ENCODE results near the gene ISYNA1. TPM values are rescaled to one million over a fixed set of nuclear protein-coding genes. Genes with fewer than 3 reads are reported as not detected.

The ISYNA1 gene
- 10 to 100 TPM; 14.5 to 55.5 (median 20.0) TPM for total RNA-seq

GRCh38 chr19:18437491-18438330 is at the start of gene ISYNA1:
Gene ISYNA1 (minus strand): TSS chr19:18438133. CDS start chr19:18437979, 154 bp downstream.
- ATAC-seq (ENCODE audit: low FRiP score in 2 of 2) (peak in 1 of 2 donors; percentile 52), DNase-seq (peak in 1 of 2 donors; percentile 92)
- H3K36me3 ChIP-seq = peaks cover 0 to 10% (median 0%) of the 10 kb centered on the region in 4 donors
- peak within 1 kb of the TSS; percentile 32 to 80 (median 74) for H3K27ac ChIP-seq
- no peaks in the 10 kb centered on the region for H3K27me3 ChIP-seq
- H3K4me1 ChIP-seq = peaks cover 33 to 57% (median 40%) of the 10 kb centered on the region in 4 donors
- H3K4me3 ChIP-seq = peak within 1 kb of the TSS; percentile 47 to 61 (median 56)
- H3K9me3 ChIP-seq = no peaks in the 10 kb centered on the region
- WGBS, 2 donors = 0 to 1% methylated on average over 4 to 30 of the region's 99 CpGs
- peak in 1 of 6 experiments; percentile 4 for TF ChIP-seq CTCF (IDR thresholded peaks at IDR 0.05)
- TF ChIP-seq EP300 (IDR thresholded peaks at IDR 0.05) = no peak

GRCh38 chr19:18486746-18487145 is 48.8 kb upstream of the ISYNA1 start:
- Histone ChIP-seq H3K4me3 (no peak overlapping the region), H3K4me1 (peaks cover 62 to 85% (median 68%) of the 10 kb centered on the region in 4 donors), H3K9me3 (no peaks in the 10 kb centered on the region), H3K36me3 (no peaks in the 10 kb centered on the region), H3K27me3 (no peaks in the 10 kb centered on the region), H3K27ac (peak overlapping the region in 2 of 4 donors; percentile 53 to 76)
- WGBS, 2 donors = 92 to 97% methylated on average over 6 to 8 of the region's 8 CpGs
- TF ChIP-seq POLR2A (IDR thresholded peaks at IDR 0.05) = no peak
- TF ChIP-seq POLR2AphosphoS5 (IDR thresholded peaks at IDR 0.05) = no peak
- no peak for TF ChIP-seq CTCF (IDR thresholded peaks at IDR 0.05)
- no peak for TF ChIP-seq EP300 (IDR thresholded peaks at IDR 0.05)
- DNase-seq = no peak
- no peak for ATAC-seq (ENCODE audit: low FRiP score in 2 of 2)

- peaks cover 74 to 93% (median 81%) of the 10 kb centered on the region in 4 donors for H3K4me1 ChIP-seq
- DNase-seq = no peak
- peak overlapping the region in 2 of 4 donors; percentile 44 to 76 for H3K27ac ChIP-seq
- no peak for ATAC-seq (ENCODE audit: low FRiP score in 2 of 2)
- H3K36me3 ChIP-seq = no peaks in the 10 kb centered on the region
- H3K4me3 ChIP-seq = no peak overlapping the region
- no peaks in the 10 kb centered on the region for H3K9me3 ChIP-seq
- 91 to 95% methylated on average over 5 of the region's 5 CpGs for WGBS, 2 donors
- TF ChIP-seq CTCF (IDR thresholded peaks at IDR 0.05) = peak in 1 of 6 experiments; percentile 9
- no peak for TF ChIP-seq POLR2A (IDR thresholded peaks at IDR 0.05)
- no peaks in the 10 kb centered on the region for H3K27me3 ChIP-seq
Measured at GRCh38 chr19:18484992-18485391, 47.1 kb upstream of the ISYNA1 start.

- 72 to 79% methylated on average over 11 to 12 of the region's 12 CpGs for WGBS, 2 donors
Measured at GRCh38 chr19:18483119-18483890, 45.4 kb upstream of the ISYNA1 start.

More at GRCh38 chr19:18483119-18483890, 45.4 kb upstream of the ISYNA1 start:
- Histone ChIP-seq H3K4me3 (no peak overlapping the region), H3K27me3 (no peaks in the 10 kb centered on the region), H3K27ac (peak overlapping the region in 1 of 4 donors; percentile 0), H3K4me1 (peaks cover 77 to 93% (median 85%) of the 10 kb centered on the region in 4 donors), H3K36me3 (no peaks in the 10 kb centered on the region), H3K9me3 (no peaks in the 10 kb centered on the region)
- TF ChIP-seq POLR2A (IDR thresholded peaks at IDR 0.05) (peak in 1 of 4 donors; percentile 32), POLR2AphosphoS5 (IDR thresholded peaks at IDR 0.05) (no peak)
- DNase-seq (no peak), ATAC-seq (ENCODE audit: low FRiP score in 2 of 2) (no peak)
